ENCODE results near the gene BCAN. TPM values are rescaled to one million over a fixed set of nuclear protein-coding genes. Genes with fewer than 3 reads are reported as not detected.

The BCAN gene
- total and polyA plus RNA-seq, 2 of the 4 experiments (the other 2 are of a cell fraction): 0.07 TPM; not detected in 1

DNA sequence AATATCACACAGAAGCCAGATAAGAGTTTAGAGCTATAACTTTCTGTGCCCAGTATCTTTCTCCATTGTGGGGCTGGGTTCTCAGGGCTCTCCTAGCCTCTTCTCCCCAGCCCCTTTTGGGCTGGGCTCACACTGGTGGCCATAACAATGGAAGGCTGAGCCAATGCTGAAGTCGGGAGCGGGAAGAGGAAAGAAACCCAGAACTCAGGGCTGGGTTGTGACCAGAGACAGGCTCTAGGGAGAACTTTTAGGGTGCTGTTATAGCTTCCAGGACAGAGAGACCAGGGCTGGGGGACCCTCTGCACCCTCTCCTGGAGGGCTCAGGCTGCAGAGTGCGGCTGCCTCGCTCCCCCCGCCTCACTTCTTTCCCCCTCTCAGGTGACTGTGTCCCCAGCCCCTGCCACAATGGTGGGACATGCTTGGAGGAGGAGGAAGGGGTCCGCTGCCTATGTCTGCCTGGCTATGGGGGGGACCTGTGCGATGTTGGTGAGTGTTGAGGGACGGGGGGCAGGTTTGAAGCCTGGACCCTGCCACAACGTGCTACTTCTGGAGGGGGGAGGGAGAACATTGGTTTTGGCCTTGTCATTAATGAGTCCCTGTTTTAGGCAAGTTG, 14.1 kb downstream of the BCAN start:
- no peak overlapping the region for H4K8ac ChIP-seq (ENCODE audit: low read depth in 2 of 2, low read length in 2 of 2)
- intact Hi-C loops (cut with micrococcal nuclease) (loop anchor here (2.0 kb wide), 1 partner anchor 71 kb away; no protein-coding TSS in a partner anchor), in situ Hi-C loops (cut with MboI; ENCODE audit: low sequenced_read_pairs) (loop anchor here (5.0 kb wide), 1 partner anchor 34 kb away; no protein-coding TSS in a partner anchor), dilution Hi-C loops (cut with HindIII; ENCODE audit: low sequenced_read_pairs, unreplicated experiment) (no loop called here)
- peaks cover 13% of the 10 kb centered on the region for H3K4me1 ChIP-seq (ENCODE audit: control insufficient read depth, insufficient read depth, low read length)
- H4K20me1 ChIP-seq (ENCODE audit: insufficient read depth, low read length): 0 out of 2 replicates have a peak, but pooled peaks cover 8% of the 10 kb centered on the region
- TF ChIP-seq SMC3 (IDR thresholded peaks at IDR 0.05; ENCODE audit: low read depth, low read length): no peak
- no peak overlapping the region for H3K9ac ChIP-seq (ENCODE audit: low read depth, low read length)
- no peak overlapping the region for H2AFZ ChIP-seq (replicated peaks; ENCODE audit: low read length, poor library complexity)
- CTCF ChIA-PET: interaction anchor here (0.8 kb wide), 1 partner anchor 32 kb away, joined by 4 read pairs; no protein-coding TSS in a partner anchor
- ATAC-seq (ENCODE audit: low read depth): no peak
- H2BK20ac ChIP-seq (ENCODE audit: low read depth, low read length): no peak overlapping the region
- H3K56ac ChIP-seq (ENCODE audit: extremely low read depth, insufficient read depth, low read length): no peak overlapping the region
- H3K79me1 ChIP-seq (ENCODE audit: low read depth in 1 of 2, low read length in 2 of 2): peaks cover 0 to 8% of the 10 kb centered on the region in 2 experiments; a peak in 2 of 4 replicates
- no peak overlapping the region for H3K4ac ChIP-seq (ENCODE audit: low read depth, low read length)
- peaks cover 4% of the 10 kb centered on the region for H3K9me1 ChIP-seq (ENCODE audit: insufficient read depth, low read length)
- no peak for DNase-seq
- WGBS, 2 experiments (ENCODE audit: extremely low coverage in 2 of 2, insufficient read length in 1 of 2): no CpG with 5 or more reads among the region's 9 CpGs
- H2AK5ac ChIP-seq (ENCODE audit: low read depth, low read length): no peak overlapping the region
- no TSS peak for BruUV-seq (replicated peaks)
- H3K27ac ChIP-seq (ENCODE audit: insufficient read depth, low read length): no peak overlapping the region
- H2BK15ac ChIP-seq (ENCODE audit: low read depth, low read length): no peak overlapping the region
- no peak overlapping the region for H3K14ac ChIP-seq (replicated peaks; ENCODE audit: low read depth, low read length)
- H3K27me3 ChIP-seq (ENCODE audit: control insufficient read depth, insufficient read depth, low read length): peaks cover 43% of the 10 kb centered on the region
- H2AK9ac ChIP-seq (replicated peaks; ENCODE audit: low read depth, low read length, poor library complexity): no peak overlapping the region
- no peaks in the 10 kb centered on the region for H3K36me3 ChIP-seq (ENCODE audit: control insufficient read depth, insufficient read depth, low read length)
- no peak overlapping the region for H3K18ac ChIP-seq (ENCODE audit: low read depth, low read length)
- no peaks in the 10 kb centered on the region for H3K9me3 ChIP-seq (ENCODE audit: control insufficient read depth, insufficient read depth, low read length)
- H4K91ac ChIP-seq (ENCODE audit: insufficient read depth, low read depth, low read length): no peak overlapping the region
- no peak overlapping the region for H4K5ac ChIP-seq (ENCODE audit: low read depth, low read length)
- POLR2A ChIA-PET (ENCODE audit: unreplicated experiment): no interaction called here
- no peak overlapping the region for H2BK120ac ChIP-seq (ENCODE audit: low read depth, low read length)
- H2BK5ac ChIP-seq (ENCODE audit: low read depth, low read length, poor library complexity, severe bottlenecking): no peak overlapping the region
- no peak overlapping the region for H3K4me2 ChIP-seq (ENCODE audit: low read depth, low read length)
- H3K4me3 ChIP-seq (ENCODE audit: insufficient read depth, low read depth, low read length): no peak overlapping the region
- H3K23ac ChIP-seq (ENCODE audit: low read depth, low read length): no peak overlapping the region

Data from IMR-90 (cell line).